Measurements from ENCODE around the gene SRD5A3. TPM values are rescaled to one million over a fixed set of nuclear protein-coding genes. Genes with fewer than 3 reads are reported as not detected.

Gene SRD5A3
- total RNA-seq, 4 donors from 2014 or later, result 3.0 to 7.9 (median 5.2) TPM

DNA sequence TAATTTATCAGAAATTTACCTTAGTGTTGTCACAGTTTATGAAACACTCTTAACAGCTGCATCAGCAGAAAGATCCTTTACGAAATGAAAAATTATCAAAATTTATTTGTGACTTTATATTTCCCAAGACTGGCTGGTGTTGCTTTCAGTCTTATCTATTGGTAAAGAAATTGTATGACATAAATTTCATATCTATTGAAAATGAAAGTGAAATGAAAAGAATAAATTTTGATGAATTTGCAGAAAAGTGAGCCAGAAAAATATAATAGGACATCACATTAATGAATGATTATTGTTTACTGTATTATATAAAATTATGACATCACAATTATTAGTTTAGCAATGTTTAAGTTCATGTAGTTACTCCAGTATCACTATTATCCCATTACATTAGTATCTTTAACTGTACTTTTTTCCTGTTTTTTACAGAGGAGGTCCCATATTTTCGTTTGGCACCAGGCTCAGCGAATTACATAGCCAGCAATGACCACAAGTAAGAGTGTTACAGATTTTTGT is 36.5 kb downstream of the SRD5A3 start:
- Histone ChIP-seq H3K9me3 (no peaks in the 10 kb centered on the region), H3K27me3 (no peaks in the 10 kb centered on the region), H3K36me3 (no peaks in the 10 kb centered on the region), H3K4me3 (no peak overlapping the region), H3K4me1 (no peaks in the 10 kb centered on the region), H3K27ac (replicated peaks in 1 of 4) (no peak overlapping the region)
- intact Hi-C loops (cut with DNase I), result no loop called here
- TF ChIP-seq, protein P1, sequence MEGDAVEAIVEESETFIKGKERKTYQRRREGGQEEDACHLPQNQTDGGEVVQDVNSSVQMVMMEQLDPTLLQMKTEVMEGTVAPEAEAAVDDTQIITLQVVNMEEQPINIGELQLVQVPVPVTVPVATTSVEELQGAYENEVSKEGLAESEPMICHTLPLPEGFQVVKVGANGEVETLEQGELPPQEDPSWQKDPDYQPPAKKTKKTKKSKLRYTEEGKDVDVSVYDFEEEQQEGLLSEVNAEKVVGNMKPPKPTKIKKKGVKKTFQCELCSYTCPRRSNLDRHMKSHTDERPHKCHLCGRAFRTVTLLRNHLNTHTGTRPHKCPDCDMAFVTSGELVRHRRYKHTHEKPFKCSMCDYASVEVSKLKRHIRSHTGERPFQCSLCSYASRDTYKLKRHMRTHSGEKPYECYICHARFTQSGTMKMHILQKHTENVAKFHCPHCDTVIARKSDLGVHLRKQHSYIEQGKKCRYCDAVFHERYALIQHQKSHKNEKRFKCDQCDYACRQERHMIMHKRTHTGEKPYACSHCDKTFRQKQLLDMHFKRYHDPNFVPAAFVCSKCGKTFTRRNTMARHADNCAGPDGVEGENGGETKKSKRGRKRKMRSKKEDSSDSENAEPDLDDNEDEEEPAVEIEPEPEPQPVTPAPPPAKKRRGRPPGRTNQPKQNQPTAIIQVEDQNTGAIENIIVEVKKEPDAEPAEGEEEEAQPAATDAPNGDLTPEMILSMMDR (IDR thresholded peaks at IDR 0.05), result no peak
- TF ChIP-seq EP300 (IDR thresholded peaks at IDR 0.05), result no peak
- TF ChIP-seq POLR2A (IDR thresholded peaks at IDR 0.05; ENCODE audit: low read depth), result no peak
- TF ChIP-seq POLR2AphosphoS5 (IDR thresholded peaks at IDR 0.05), result no peak
- no peak for DNase-seq (ENCODE audit: extremely low spot score)
- WGBS, result 91% methylated on average over 3 of the region's 3 CpGs

DNA sequence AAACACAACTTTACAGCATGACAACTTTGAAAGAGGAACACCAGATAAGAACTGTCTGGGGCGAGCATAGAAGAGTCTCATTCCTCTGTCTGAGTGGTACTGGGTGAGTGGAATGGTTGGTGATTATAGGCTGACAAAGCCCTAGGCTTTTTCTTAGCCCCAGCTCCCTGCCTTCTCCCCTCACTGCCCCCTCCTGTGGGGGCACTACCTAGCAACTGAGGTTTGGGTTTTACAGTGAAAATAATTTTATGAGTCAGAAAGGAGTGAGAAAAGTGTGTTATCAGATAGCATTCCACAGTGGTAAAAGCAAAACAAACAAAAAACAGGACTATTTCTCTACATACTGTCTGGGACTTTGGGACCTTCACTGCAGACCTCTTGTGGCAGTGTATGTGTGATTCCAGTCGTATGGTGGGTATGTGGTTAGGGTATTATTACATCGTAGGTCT is 39.2 kb downstream of the SRD5A3 start:
- H3K4me1 ChIP-seq, result no peaks in the 10 kb centered on the region
- no peaks in the 10 kb centered on the region for H3K36me3 ChIP-seq
- TF ChIP-seq EP300 (IDR thresholded peaks at IDR 0.05) (no peak), POLR2AphosphoS5 (IDR thresholded peaks at IDR 0.05) (no peak), POLR2A (IDR thresholded peaks at IDR 0.05; ENCODE audit: low read depth) (no peak)
- TF ChIP-seq, protein P1 (IDR thresholded peaks at IDR 0.05), result no peak
- intact Hi-C loops (cut with DNase I), result no loop called here
- no peak overlapping the region for H3K27ac ChIP-seq (replicated peaks in 1 of 4)
- no peak for DNase-seq (ENCODE audit: extremely low spot score)
- no peaks in the 10 kb centered on the region for H3K27me3 ChIP-seq
- WGBS, result 75% methylated on average over 3 of the region's 3 CpGs
- no peaks in the 10 kb centered on the region for H3K9me3 ChIP-seq
- H3K4me3 ChIP-seq, result no peak overlapping the region

DNA sequence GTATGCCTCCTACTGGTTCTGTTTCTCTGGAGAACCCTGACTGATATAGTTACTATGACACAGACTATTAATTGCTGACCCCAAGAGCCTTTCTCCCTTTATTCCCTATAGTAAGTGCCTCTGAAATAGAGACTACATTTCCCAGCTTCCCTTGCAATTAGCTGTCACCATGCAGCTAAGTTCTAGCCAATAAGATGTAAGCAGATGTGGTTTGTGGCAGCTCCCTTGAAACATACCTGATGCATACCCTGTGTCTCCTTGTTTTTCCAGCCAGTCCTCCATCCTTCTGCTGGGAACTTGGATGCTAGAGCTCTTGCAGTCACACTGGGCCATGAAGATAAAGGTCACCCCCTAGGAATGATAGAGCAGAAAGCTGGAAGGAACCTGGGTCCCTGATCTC is 40.0 kb downstream of the SRD5A3 start:
- Histone ChIP-seq H3K36me3 (no peaks in the 10 kb centered on the region), H3K4me1 (no peaks in the 10 kb centered on the region), H3K4me3 (no peak overlapping the region), H3K27me3 (no peaks in the 10 kb centered on the region), H3K27ac (replicated peaks in 1 of 4) (no peak overlapping the region), H3K9me3 (no peaks in the 10 kb centered on the region)
- intact Hi-C loops (cut with DNase I), result no loop called here
- DNase-seq (ENCODE audit: extremely low spot score), result no peak
- TF ChIP-seq, protein P1 (IDR thresholded peaks at IDR 0.05), result no peak
- TF ChIP-seq EP300 (IDR thresholded peaks at IDR 0.05) (no peak), POLR2AphosphoS5 (IDR thresholded peaks at IDR 0.05) (no peak), POLR2A (IDR thresholded peaks at IDR 0.05; ENCODE audit: low read depth) (no peak)

DNA sequence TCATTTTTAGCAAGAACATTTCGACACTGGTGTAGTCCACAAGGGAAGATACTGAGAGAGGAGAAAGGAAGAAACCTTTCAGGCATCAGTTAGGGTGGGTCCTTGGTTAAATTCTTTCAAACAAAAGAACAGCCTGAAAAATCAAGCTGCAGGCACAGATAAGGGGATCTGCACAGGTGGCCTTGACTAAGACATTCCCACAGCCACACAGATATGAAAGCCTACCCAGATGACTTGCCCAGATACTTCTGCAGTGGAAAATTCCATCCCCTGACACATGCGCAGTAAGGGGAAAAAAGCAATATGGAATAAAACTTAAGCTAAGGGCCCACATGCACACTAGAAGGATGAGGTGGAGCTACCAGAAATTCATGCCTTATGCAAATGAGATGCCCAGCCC is 40.8 kb downstream of the SRD5A3 start:
- Histone ChIP-seq H3K36me3 (no peaks in the 10 kb centered on the region), H3K27ac (replicated peaks in 1 of 4) (no peak overlapping the region), H3K4me1 (no peaks in the 10 kb centered on the region), H3K27me3 (no peaks in the 10 kb centered on the region), H3K4me3 (no peak overlapping the region), H3K9me3 (no peaks in the 10 kb centered on the region)
- intact Hi-C loops (cut with DNase I), result no loop called here
- 80% methylated on average over 2 of the region's 2 CpGs for WGBS
- no peak for TF ChIP-seq POLR2AphosphoS5 (IDR thresholded peaks at IDR 0.05)
- no peak for TF ChIP-seq POLR2A (IDR thresholded peaks at IDR 0.05; ENCODE audit: low read depth)
- TF ChIP-seq EP300 (IDR thresholded peaks at IDR 0.05), result no peak
- TF ChIP-seq, protein P1 (IDR thresholded peaks at IDR 0.05), result no peak
- DNase-seq (ENCODE audit: extremely low spot score), result no peak
